ENCODE measurements around the gene SCYGR5. TPM values are rescaled to one million over a fixed set of nuclear protein-coding genes. Genes with fewer than 3 reads are reported as not detected.

The SCYGR5 gene
- total and polyA plus RNA-seq, 2 donors (not counting 3 experiments of a cell fraction or from before 2014, with no cell fraction given) = not detected

GRCh38 chr2:227630322-227630721, 36.3 kb upstream of the SCYGR5 start:
- H3K79me2 ChIP-seq (ENCODE audit: control insufficient read depth, insufficient read depth, low read length) = no peaks in the 10 kb centered on the region
- ChIA-PET CTCF (interaction anchor here (1.2 to 2.1 kb wide), 2 partner anchors 9 to 28 kb away, joined by 6 to 7 read pairs; no protein-coding TSS in a partner anchor), POLR2A (no interaction called here)
- dilution Hi-C loops (cut with MboI; ENCODE audit: extremely low pct_ligation_motif_present, low sequenced_read_pairs) = no loop called here
- H2AFZ ChIP-seq (ENCODE audit: low read depth, low read length) = no peak overlapping the region
- intact Hi-C loops (cut with micrococcal nuclease) = no loop called here
- no TSS peak for BruUV-seq (replicated peaks)
- FAIRE-seq (no peak), DNase-seq (ENCODE audit: low read depth, low spot score) (no peak)
- H3K9me1 ChIP-seq (replicated peaks; ENCODE audit: control insufficient read depth, extremely low read depth, insufficient read depth, low read length) = no peaks in the 10 kb centered on the region
- no peak overlapping the region for H3K9ac ChIP-seq (replicated peaks; ENCODE audit: extremely low read depth, insufficient read depth, low read length)
- no peaks in the 10 kb centered on the region for H3K36me3 ChIP-seq (ENCODE audit: control insufficient read depth in 2 of 2, extremely low read depth in 1 of 2, insufficient read depth in 2 of 2, low read length in 2 of 2)
- peaks cover 2 to 3% of the 10 kb centered on the region in 2 experiments for H3K27me3 ChIP-seq (ENCODE audit: control insufficient read depth in 2 of 2, insufficient read depth in 2 of 2, low read length in 2 of 2)
- no peaks in the 10 kb centered on the region for H3K4me1 ChIP-seq (ENCODE audit: control insufficient read depth, extremely low read depth, insufficient read depth, low read length)
- H3K4me3 ChIP-seq (replicated peaks in 1 of 3; ENCODE audit: insufficient read depth in 1 of 3, low read depth in 1 of 3, low read length in 3 of 3) = no peak overlapping the region
- TF ChIP-seq MYC (IDR thresholded peaks at IDR 0.05; ENCODE audit: low read depth, low read length) = no peak
- TF ChIP-seq POLR2A (IDR thresholded peaks at IDR 0.05; ENCODE audit: low read depth, low read length) = no peak
- TF ChIP-seq CTCF (IDR thresholded peaks at IDR 0.05; ENCODE audit: extremely low read depth in 1 of 2, insufficient read depth in 1 of 2, low read depth in 1 of 2, low read length in 2 of 2) = no peak
- no peak for TF ChIP-seq POLR2AphosphoS5 (IDR thresholded peaks at IDR 0.05; ENCODE audit: insufficient read depth, low read depth, low read length)
- no peak for TF ChIP-seq MAX (IDR thresholded peaks at IDR 0.05; ENCODE audit: insufficient read depth, insufficient read length)
- TF ChIP-seq GATA2 (IDR thresholded peaks at IDR 0.05; ENCODE audit: insufficient read depth, insufficient read length, low read depth, low read length) = no peak
- no peak for TF ChIP-seq JUN (IDR thresholded peaks at IDR 0.05; ENCODE audit: borderline replicate concordance, insufficient read depth, insufficient read length, low read depth)
- TF ChIP-seq EZH2 (IDR thresholded peaks at IDR 0.05; ENCODE audit: borderline replicate concordance, low read depth, low read length, severe bottlenecking) = no peak
- no peak for TF ChIP-seq FOS (IDR thresholded peaks at IDR 0.05; ENCODE audit: borderline replicate concordance, insufficient read depth, low read length)
- H3K27ac ChIP-seq (ENCODE audit: insufficient read depth, low read depth, low read length) = no peak overlapping the region
- H3K4me2 ChIP-seq (ENCODE audit: insufficient read depth, low read length) = no peak overlapping the region
- no peaks in the 10 kb centered on the region for H3K9me3 ChIP-seq (replicated peaks; ENCODE audit: control insufficient read depth, insufficient read depth, low read length)
- no peaks in the 10 kb centered on the region for H4K20me1 ChIP-seq (replicated peaks; ENCODE audit: control insufficient read depth, extremely low read depth, insufficient read depth, low read length)
